CD8-positive, alpha-beta memory T cell (primary cell): ENCODE data around the gene ZNF469. TPM values are rescaled to one million over a fixed set of nuclear protein-coding genes. Genes with fewer than 3 reads are reported as not detected.

ENCODE experiments used
- CTCF ChIA-PET: fragments of 350-600 bp; sonication (Branson Sonifier 250); formaldehyde crosslinking; loops from one replicate; lab custom pipeline; 2021; ENCODE audit warnings: antibody characterized with exemption; lab: Charles Lee
- POLR2A ChIA-PET: fragments of 350-600 bp; sonication (Branson Sonifier 250); formaldehyde crosslinking; loops from one replicate; lab custom pipeline; 2021; ENCODE audit warnings: antibody characterized with exemption; lab: Charles Lee
- DNase-seq, 5 donors: peaks; one replicate each; pipeline versions ENCODE4 v3.0.0 to v3.0.0-alpha.2; 2020 to 2022; ENCODE audit warnings: mixed read lengths in 1 of 5
- H3K27ac ChIP-seq: one replicate; pipeline ENCODE4 v1.7.0; 2013; ENCODE audit warnings: low read depth, mild to moderate bottlenecking, low read length, moderate library complexity
- H3K27me3 ChIP-seq: 2 replicates; pipeline ENCODE4 v1.7.0; 2013; ENCODE audit warnings: low read length, mild to moderate bottlenecking; ENCODE audit not compliant: insufficient read depth, poor library complexity, severe bottlenecking
- H3K36me3 ChIP-seq: 2 replicates; pipeline ENCODE4 v1.7.0; 2013; ENCODE audit warnings: mild to moderate bottlenecking, low read length, moderate library complexity; ENCODE audit not compliant: insufficient read depth
- H3K4me1 ChIP-seq: 2 replicates; pipeline ENCODE4 v1.7.0; 2013; ENCODE audit warnings: mild to moderate bottlenecking, low read length, moderate library complexity; ENCODE audit not compliant: insufficient read depth
- H3K4me3 ChIP-seq: 2 replicates; pipeline ENCODE4 v1.7.0; 2013; ENCODE audit warnings: mild to moderate bottlenecking, low read length
- H3K9me3 ChIP-seq: 2 replicates; pipeline ENCODE4 v1.7.0; 2013; ENCODE audit warnings: mild to moderate bottlenecking, low read length
- H3K27ac Mint-ChIP-seq, 8 donors: one replicate each; pipeline ENCODE4 v1.8.0; 2020 to 2021; ENCODE audit warnings: mixed read lengths in 8 of 8, mild to moderate bottlenecking in 6 of 8, inconsistent platforms in 3 of 8, moderate library complexity in 3 of 8
- H3K27me3 Mint-ChIP-seq, 2 donors: one replicate each; pipeline ENCODE4 v1.8.0; 2020 to 2021; ENCODE audit warnings: mixed read lengths in 2 of 2, mild to moderate bottlenecking in 1 of 2, moderate library complexity in 1 of 2
- H3K36me3 Mint-ChIP-seq, 3 donors: one replicate each; pipeline ENCODE4 v1.8.0; 2020 to 2021; ENCODE audit warnings: mixed read lengths in 3 of 3, inconsistent platforms in 1 of 3, mild to moderate bottlenecking in 1 of 3
- H3K4me1 Mint-ChIP-seq, 3 donors: one replicate each; pipeline ENCODE4 v1.8.0; 2020 to 2021; ENCODE audit warnings: mixed read lengths in 3 of 3, inconsistent platforms in 1 of 3, mild to moderate bottlenecking in 1 of 3
- H3K4me3 Mint-ChIP-seq, 7 donors: one replicate each; pipeline ENCODE4 v1.8.0; 2020 to 2021; ENCODE audit warnings: mixed read lengths in 7 of 7, mild to moderate bottlenecking in 6 of 7, moderate library complexity in 4 of 7, inconsistent platforms in 2 of 7
- H3K9me3 Mint-ChIP-seq, 5 donors: one replicate each; pipeline ENCODE4 v1.8.0; 2020 to 2022; ENCODE audit warnings: mixed read lengths in 5 of 5, mild to moderate bottlenecking in 3 of 5, moderate library complexity in 2 of 5, inconsistent platforms in 1 of 5
- polyA plus RNA-seq: library from polyadenylated mRNA; unstranded; fragments of 300-500 nt; fragmentation: Illumina TruSeq; gene quantifications from one replicate; pipeline ENCODE4 v1.2.3, GENCODE V29; 2021
- total RNA-seq, 2 experiments: library from RNA; stranded (reverse); gene quantifications; one replicate each; pipeline ENCODE4 v1.2.3, GENCODE V29; 2021

The ZNF469 gene
- total and polyA plus RNA-seq, 3 experiments from 2014 or later = 0.23 to 1.7 (median 1.5) TPM

GRCh38 chr16:88387180-88387765 is 4.5 kb downstream of the ZNF469 start:
- no peak overlapping the region for H3K4me3 ChIP-seq
- H3K36me3 Mint-ChIP-seq = no peaks in the 10 kb centered on the region
- peaks cover 0 to 10% (median 3%) of the 10 kb centered on the region in 3 donors for H3K4me1 Mint-ChIP-seq
- H3K4me3 Mint-ChIP-seq = no peak overlapping the region
- POLR2A ChIA-PET = no interaction called here
- no peak overlapping the region for H3K27ac ChIP-seq
- DNase-seq = peak in 1 of 5 donors; percentile 38
- peaks cover 22 to 45% of the 10 kb centered on the region in 2 donors for H3K27me3 Mint-ChIP-seq
- no peak overlapping the region for H3K27ac Mint-ChIP-seq
- peaks cover 17% of the 10 kb centered on the region for H3K27me3 ChIP-seq
- H3K36me3 ChIP-seq = no peaks in the 10 kb centered on the region
- peaks cover 0 to 2% (median 0%) of the 10 kb centered on the region in 5 donors for H3K9me3 Mint-ChIP-seq
- no peaks in the 10 kb centered on the region for H3K9me3 ChIP-seq
- no peaks in the 10 kb centered on the region for H3K4me1 ChIP-seq
- CTCF ChIA-PET = no interaction called here

- Histone ChIP-seq H3K4me1 (no peaks in the 10 kb centered on the region), H3K27me3 (peaks cover 15% of the 10 kb centered on the region), H3K9me3 (no peaks in the 10 kb centered on the region), H3K27ac (no peak overlapping the region), H3K4me3 (no peak overlapping the region), H3K36me3 (no peaks in the 10 kb centered on the region)
- Mint-ChIP-seq H3K4me3 (no peak overlapping the region), H3K27me3 (peaks cover 18 to 47% of the 10 kb centered on the region in 2 donors), H3K27ac (no peak overlapping the region), H3K9me3 (peaks cover 0 to 2% (median 0%) of the 10 kb centered on the region in 5 donors), H3K4me1 (peaks cover 0 to 6% (median 0%) of the 10 kb centered on the region in 3 donors), H3K36me3 (no peaks in the 10 kb centered on the region)
- CTCF ChIA-PET = no interaction called here
- POLR2A ChIA-PET = no interaction called here
- no peak for DNase-seq
Observed at GRCh38 chr16:88387941-88388627, 5.3 kb downstream of the ZNF469 start.

- Histone ChIP-seq H3K9me3 (no peaks in the 10 kb centered on the region), H3K36me3 (no peaks in the 10 kb centered on the region), H3K4me3 (no peak overlapping the region), H3K4me1 (no peaks in the 10 kb centered on the region), H3K27ac (no peak overlapping the region), H3K27me3 (peaks cover 14% of the 10 kb centered on the region)
- ChIA-PET CTCF (no interaction called here), POLR2A (no interaction called here)
- no peak for DNase-seq
- Mint-ChIP-seq H3K9me3 (peaks cover 0 to 2% (median 0%) of the 10 kb centered on the region in 5 donors), H3K4me3 (no peak overlapping the region), H3K27ac (no peak overlapping the region), H3K4me1 (peaks cover 0 to 2% (median 0%) of the 10 kb centered on the region in 3 donors), H3K36me3 (no peaks in the 10 kb centered on the region), H3K27me3 (peaks cover 17 to 44% of the 10 kb centered on the region in 2 donors)
Observed at GRCh38 chr16:88389191-88389590, 6.4 kb downstream of the ZNF469 start.

- peaks cover 9% of the 10 kb centered on the region for H3K27me3 ChIP-seq
- ChIA-PET CTCF (no interaction called here), POLR2A (no interaction called here)
Observed at GRCh38 chr16:88389621-88390160, 6.9 kb downstream of the ZNF469 start.

GRCh38 chr16:88390265-88390664 is 7.5 kb downstream of the ZNF469 start:
- Histone ChIP-seq H3K27ac (no peak overlapping the region), H3K27me3 (peaks cover 3% of the 10 kb centered on the region), H3K36me3 (no peaks in the 10 kb centered on the region), H3K4me1 (no peaks in the 10 kb centered on the region), H3K4me3 (no peak overlapping the region), H3K9me3 (no peaks in the 10 kb centered on the region)
- H3K36me3 Mint-ChIP-seq = no peaks in the 10 kb centered on the region
- POLR2A ChIA-PET = no interaction called here
- H3K4me3 Mint-ChIP-seq = no peak overlapping the region
- peaks cover 0 to 2% (median 0%) of the 10 kb centered on the region in 5 donors for H3K9me3 Mint-ChIP-seq
- no peak for DNase-seq
- no peaks in the 10 kb centered on the region for H3K4me1 Mint-ChIP-seq
- no peak overlapping the region for H3K27ac Mint-ChIP-seq
- H3K27me3 Mint-ChIP-seq = peaks cover 7 to 36% of the 10 kb centered on the region in 2 donors
- CTCF ChIA-PET = no interaction called here

More at GRCh38 chr16:88389621-88390160, 6.9 kb downstream of the ZNF469 start:
- peaks cover 12 to 41% of the 10 kb centered on the region in 2 donors for H3K27me3 Mint-ChIP-seq
- no peak for DNase-seq
- Histone ChIP-seq H3K4me1 (no peaks in the 10 kb centered on the region), H3K9me3 (no peaks in the 10 kb centered on the region), H3K36me3 (no peaks in the 10 kb centered on the region), H3K4me3 (no peak overlapping the region), H3K27ac (no peak overlapping the region)
- H3K36me3 Mint-ChIP-seq = no peaks in the 10 kb centered on the region
- no peaks in the 10 kb centered on the region for H3K4me1 Mint-ChIP-seq
- H3K9me3 Mint-ChIP-seq = peaks cover 0 to 2% (median 0%) of the 10 kb centered on the region in 5 donors
- no peak overlapping the region for H3K27ac Mint-ChIP-seq
- no peak overlapping the region for H3K4me3 Mint-ChIP-seq

GRCh38 chr16:88390735-88391134 is 8.0 kb downstream of the ZNF469 start:
- Histone ChIP-seq H3K4me1 (no peaks in the 10 kb centered on the region), H3K4me3 (no peak overlapping the region), H3K27me3 (no peaks in the 10 kb centered on the region), H3K9me3 (no peaks in the 10 kb centered on the region), H3K27ac (no peak overlapping the region), H3K36me3 (no peaks in the 10 kb centered on the region)
- H3K27me3 Mint-ChIP-seq = peaks cover 4 to 32% of the 10 kb centered on the region in 2 donors
- no peak overlapping the region for H3K4me3 Mint-ChIP-seq
- H3K9me3 Mint-ChIP-seq = no peaks in the 10 kb centered on the region
- POLR2A ChIA-PET = no interaction called here
- DNase-seq = no peak
- CTCF ChIA-PET = no interaction called here
- no peaks in the 10 kb centered on the region for H3K36me3 Mint-ChIP-seq
- H3K4me1 Mint-ChIP-seq = no peaks in the 10 kb centered on the region
- H3K27ac Mint-ChIP-seq = no peak overlapping the region

GRCh38 chr16:88391144-88391850 is 8.5 kb downstream of the ZNF469 start:
- Histone ChIP-seq H3K9me3 (no peaks in the 10 kb centered on the region), H3K4me1 (no peaks in the 10 kb centered on the region), H3K27me3 (no peaks in the 10 kb centered on the region), H3K36me3 (no peaks in the 10 kb centered on the region), H3K4me3 (no peak overlapping the region), H3K27ac (no peak overlapping the region)
- CTCF ChIA-PET = no interaction called here
- no peaks in the 10 kb centered on the region for H3K36me3 Mint-ChIP-seq
- H3K27ac Mint-ChIP-seq = no peak overlapping the region
- H3K4me3 Mint-ChIP-seq = no peak overlapping the region
- no peak for DNase-seq
- no peaks in the 10 kb centered on the region for H3K9me3 Mint-ChIP-seq
- no peaks in the 10 kb centered on the region for H3K4me1 Mint-ChIP-seq
- peaks cover 3 to 29% of the 10 kb centered on the region in 2 donors for H3K27me3 Mint-ChIP-seq
- POLR2A ChIA-PET = no interaction called here

GRCh38 chr16:88392111-88392510 is 9.4 kb downstream of the ZNF469 start:
- Histone ChIP-seq H3K4me1 (no peaks in the 10 kb centered on the region), H3K9me3 (no peaks in the 10 kb centered on the region), H3K27ac (no peak overlapping the region), H3K4me3 (no peak overlapping the region), H3K36me3 (no peaks in the 10 kb centered on the region), H3K27me3 (no peaks in the 10 kb centered on the region)
- Mint-ChIP-seq H3K27me3 (peaks cover 0 to 23% of the 10 kb centered on the region in 2 donors), H3K4me1 (no peaks in the 10 kb centered on the region), H3K27ac (no peak overlapping the region), H3K36me3 (no peaks in the 10 kb centered on the region), H3K4me3 (no peak overlapping the region), H3K9me3 (no peaks in the 10 kb centered on the region)
- DNase-seq = no peak
- POLR2A ChIA-PET = no interaction called here
- CTCF ChIA-PET = no interaction called here
